ENCODE measurements around the gene CFAP77.

Gene CFAP77

DNA sequence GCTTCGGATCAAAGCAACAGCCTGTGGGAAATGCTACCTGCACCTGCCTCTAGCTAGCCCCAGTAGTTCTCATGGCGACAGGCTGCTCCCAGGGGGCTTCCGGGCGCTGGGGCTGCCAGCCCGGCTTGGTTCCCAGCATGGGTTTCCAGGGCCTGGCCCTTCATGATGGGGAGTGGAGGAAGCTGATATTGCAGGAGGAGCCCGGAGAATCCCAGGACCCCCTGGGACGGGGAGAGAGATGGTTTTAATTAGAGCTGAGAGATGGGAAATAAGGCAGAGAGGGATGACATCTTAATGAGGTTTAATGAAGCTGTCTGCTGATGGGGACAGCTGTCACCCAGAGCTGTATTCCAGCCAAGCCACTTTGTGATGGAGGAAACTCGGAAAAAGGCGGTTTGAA lies 78.6 kb downstream of the CFAP77 start:
- no peak for DNase-seq (ENCODE audit: low read depth)

DNA sequence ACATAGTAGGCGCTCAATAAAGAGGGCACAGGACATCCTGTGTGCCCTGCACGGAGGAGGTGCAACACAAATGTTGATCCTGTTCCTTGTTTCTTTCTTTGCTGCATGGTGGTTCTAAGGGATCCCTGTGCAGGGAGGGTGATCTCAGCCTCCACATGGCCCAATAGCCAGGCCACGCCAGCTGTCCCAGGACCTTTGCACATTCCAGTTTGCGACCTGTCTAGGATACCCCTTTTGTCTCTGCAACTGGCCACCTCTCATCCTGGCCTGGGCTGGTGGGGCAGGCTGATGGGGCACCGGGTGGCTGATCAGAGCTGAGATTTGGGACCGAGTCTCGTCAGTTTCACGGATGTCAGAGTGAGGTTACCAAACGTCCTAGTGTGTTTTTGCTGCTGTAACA lies 79.5 kb downstream of the CFAP77 start:
- DNase-seq (ENCODE audit: low read depth) = no peak

DNA sequence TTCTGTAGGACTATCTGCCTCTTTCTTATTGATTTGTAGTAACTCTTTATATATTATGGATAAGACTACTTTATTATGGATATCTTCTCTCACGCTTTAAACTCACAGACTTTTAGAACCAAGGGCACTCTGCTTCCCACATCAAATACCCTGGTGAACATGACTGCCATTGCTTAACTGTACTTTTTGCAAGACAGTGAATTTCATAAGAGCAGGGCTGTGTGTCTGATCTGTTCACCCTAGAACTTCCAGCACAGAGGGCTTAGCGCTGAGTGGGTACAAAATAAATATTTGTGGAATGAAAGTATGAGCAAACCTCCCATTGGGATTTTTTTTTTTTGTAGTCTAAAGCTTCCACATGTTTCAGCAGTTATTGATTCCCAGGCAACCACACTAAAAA lies 84.8 kb downstream of the CFAP77 start:
- DNase-seq (ENCODE audit: low read depth) = no peak

DNA sequence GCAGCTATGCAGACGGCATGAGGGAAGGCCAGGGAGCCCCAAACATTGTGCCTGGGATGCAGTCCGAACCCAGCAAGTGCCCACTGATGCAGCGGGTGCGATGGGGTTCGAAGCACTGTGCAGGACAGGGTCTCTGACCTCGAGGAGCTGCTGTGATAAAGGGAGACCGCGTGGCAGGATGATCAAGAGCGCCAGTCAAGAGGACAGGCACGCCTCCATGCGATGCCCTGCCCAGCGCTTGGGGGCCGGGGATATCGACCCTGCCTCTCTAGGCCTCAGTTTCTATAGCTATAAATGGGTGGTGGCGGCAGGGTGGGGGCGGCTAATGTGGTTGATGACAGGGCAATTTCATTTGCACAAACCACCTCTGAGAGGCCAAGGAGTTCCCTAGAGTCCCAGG lies 87.7 kb downstream of the CFAP77 start:
- DNase-seq (ENCODE audit: low read depth) = no peak

DNA sequence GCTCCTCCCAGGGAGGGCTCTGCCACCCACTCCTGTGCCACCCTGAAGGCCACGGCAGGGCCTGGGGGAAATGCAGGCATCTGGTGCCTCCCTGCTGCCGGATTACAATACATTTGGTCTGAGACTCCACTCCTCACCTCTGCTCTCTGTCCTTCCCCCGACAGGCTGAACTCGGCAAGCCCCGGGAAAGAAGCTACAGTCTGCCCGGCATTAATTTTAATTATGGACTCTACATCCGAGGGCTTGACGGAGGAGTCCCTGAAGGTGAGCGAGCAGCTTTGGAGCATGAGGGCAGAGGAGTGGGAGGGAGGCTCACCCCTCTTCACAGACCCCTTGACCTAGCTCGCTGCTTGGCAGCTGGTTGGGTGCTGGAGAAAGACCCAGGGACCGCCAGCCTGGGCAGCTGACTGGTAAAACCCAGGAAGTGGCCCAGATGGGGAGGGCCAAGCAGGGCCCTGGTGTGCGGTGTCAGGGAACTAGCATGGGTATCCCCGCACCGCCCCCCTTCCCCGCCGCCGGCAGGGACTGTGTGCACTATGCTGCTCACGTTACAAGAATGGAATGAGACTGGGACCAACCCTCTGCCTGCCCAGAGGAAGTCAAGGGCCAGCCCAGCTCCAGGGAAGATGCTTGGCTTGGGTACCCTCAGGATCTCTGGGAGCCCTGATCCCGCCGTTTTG lies 88.7 kb downstream of the CFAP77 start:
- no peak for DNase-seq (ENCODE audit: low read depth)

DNA sequence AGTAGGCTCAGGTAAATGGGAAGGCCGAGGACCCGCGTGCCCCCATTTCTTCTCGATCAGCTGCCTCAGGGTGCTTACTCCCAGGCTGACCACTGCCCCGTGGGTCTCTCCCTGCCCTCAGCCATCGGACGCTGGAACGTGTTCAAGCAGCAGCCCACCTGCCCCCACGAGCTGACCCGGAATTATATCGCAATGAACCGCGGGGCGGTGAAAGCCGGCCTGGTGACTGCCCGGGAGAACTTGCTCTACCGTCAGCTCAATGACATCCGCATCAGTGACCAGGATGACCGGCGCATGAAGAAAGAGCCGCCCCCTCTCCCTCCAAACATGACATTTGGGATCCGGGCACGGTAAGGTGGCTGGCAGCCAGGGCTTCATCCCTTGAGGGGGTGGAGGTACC lies 89.2 kb downstream of the CFAP77 start:
- DNase-seq (ENCODE audit: low read depth) = no peak

DNA sequence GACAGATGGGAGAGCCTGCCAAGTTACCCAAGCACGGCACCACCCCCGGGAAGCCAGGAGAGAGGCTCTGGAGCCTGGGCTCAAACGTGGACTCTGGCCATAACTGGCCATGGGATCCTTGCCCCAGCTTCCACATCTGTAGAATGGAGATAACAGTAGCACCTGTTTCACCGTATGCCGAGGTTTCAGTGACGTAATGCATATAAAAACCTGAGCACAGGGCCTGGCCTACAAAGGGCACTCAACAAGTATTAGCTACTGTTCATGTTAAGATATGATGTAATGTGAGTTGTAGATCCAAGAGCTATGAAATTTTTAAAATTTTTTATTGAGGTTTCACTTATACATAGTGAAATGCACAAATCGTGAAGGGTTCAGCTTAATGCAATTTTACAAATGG lies 90.2 kb downstream of the CFAP77 start:
- no peak for DNase-seq (ENCODE audit: low read depth)

DNA sequence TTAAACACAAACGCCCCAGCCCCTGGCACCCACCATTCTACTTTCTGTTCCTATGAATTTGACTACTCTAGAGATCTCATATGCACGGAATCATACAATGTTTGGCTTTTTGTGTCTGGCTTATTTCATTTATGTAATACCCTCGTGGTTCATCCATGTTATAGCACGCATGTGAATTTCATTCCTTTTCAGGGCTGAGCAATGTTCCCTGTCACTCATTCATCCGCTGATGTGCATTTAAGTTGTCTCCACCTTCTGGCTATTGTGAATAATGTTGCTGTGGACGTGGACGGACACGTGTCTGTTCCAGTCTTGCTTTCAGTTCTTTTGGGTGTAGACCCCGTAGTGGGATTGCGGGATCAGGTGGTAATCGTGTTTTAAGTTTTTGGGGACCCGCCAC lies 92.5 kb downstream of the CFAP77 start:
- DNase-seq (ENCODE audit: low read depth) = no peak

DNA sequence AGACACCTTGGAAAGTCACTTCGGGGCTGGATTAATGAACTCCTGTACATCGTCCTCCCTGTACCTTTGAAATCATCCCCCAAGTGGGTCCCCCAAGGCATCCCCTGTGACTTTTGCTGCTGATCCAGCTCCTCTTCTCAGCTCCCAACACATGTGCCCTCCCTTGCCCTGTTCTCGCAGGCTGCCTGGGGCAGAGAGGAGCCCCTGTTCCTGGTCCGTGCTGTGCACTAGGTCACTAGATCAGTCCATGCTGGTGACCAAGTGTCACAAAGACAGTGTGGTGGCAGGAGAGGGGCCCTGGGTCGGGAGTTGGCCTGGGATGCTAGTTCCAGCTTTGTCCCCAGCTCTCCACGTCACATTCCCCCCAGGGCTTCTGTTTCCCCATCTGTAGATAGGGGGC lies 93.1 kb downstream of the CFAP77 start:
- no peak for DNase-seq (ENCODE audit: low read depth)

DNA sequence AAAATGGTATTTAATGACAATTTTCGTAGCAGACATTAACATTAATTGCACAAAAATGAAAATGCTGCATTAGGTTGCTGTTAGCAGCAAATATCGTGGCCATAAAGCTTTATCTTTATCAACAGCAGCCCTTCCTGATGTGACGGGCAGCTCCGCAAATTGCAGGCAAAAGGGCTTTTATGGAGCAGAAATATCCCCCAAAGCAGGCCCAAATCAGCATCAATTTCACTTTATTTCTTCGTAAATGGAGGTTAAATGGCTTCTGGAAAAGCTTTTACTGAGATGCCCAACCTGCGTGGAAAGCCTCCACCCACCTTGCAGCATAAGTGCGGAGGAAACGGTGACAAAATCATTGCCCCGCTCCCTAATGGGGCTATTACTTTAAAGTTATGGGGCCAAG lies 94.5 kb downstream of the CFAP77 start:
- DNase-seq (ENCODE audit: low read depth) = no peak

DNA sequence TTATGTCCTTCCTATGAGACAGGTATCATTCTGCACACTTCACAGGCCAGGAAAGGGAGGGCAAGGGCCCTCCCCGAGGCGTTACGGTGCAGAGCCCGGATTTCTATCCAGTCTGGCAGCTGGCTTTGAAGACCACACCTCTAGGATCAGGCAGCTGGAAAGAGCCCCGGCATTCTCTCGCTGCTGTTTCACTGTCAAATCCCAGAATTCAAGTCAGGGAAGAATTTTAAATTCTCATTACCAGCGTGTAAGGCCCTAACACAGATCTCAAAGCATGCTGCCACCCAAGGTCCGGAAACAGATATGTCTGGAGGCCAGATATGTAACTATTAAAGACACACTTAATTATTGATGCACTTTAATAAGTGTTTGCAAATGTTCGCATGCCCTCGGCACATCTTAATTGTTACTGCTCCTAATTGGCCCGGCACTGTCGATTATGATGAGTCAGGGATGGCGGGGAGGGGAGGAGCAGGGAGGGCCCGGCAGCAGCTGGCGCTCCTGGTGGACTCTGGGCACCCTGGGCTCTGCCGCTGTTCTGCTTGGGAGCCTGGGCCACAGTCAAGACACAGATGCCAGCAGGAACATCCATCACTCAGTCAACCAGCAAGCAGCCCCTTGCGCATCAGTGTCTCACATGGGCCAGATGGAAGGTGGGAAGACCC lies 96.1 kb downstream of the CFAP77 start:
- no peak for DNase-seq (ENCODE audit: low read depth)

DNA sequence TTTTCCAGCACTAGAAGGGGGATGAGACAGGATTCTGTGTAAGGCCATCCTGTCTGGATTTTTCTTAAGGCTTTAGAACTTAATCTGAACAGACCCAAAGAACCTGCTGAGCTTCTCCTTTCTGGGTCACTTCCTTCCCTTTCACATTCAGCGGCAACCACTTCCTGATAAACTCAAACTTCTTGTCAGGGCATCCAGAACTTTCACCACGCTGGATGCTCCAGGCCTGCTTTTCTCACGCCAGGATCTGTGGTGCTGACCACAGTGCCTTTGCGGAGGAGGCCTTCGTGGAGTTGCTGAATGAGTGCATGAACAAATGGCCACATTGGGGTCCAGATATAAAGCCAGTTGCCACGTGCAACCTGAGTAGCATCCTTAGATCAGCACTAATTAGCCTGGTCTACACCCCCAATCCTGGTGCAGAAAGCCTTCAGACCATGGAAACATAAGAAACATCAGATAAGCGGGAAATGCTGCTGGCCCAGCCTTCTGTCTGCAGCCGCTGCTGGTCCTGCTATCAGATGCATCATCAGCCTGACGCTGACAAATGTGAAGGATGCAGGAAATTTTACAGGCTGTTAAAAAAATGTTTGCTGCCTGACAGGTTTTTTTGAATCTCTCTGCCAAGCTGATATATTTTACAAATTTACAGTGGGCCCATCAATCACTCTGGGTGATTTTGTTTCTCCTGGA lies 97.1 kb downstream of the CFAP77 start:
- no peak for DNase-seq (ENCODE audit: low read depth)

DNA sequence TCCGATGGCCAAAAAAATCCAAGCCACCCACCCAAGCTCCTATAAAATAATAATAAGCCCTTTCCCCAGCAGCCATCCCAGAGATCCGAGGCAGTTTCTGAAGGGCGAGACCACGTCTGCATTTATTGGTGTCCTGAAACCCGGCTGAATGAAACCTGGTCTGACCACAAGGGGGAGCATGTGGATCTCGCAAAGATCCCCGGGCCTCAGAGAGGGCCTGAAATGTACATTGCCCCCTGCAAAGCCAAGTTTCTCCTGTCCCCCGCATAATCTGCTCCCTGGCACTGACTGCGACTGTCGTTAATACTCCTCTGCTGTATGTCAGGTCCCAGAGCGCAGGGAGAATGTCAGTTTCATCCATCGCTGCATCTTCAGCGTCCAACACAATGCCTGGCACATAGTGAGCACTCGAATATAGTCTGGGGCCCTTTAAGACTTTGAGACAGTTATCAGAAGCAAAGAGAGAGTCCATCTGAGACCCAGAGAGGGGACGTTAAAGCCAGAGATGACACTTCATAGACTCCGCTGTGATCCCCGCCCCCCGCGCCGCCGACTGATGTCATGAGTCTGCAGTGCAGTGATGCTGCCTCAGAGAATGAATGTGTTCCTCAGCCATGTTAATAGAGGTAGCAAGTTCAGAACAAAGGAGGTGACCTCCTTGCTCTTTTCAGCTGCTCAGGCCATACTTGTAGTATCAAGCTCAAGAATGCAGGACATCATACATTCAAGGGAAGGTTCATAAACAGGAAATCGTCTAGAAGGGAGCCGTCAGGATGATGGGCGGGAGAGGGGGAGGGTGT lies 97.9 kb downstream of the CFAP77 start:
- DNase-seq (ENCODE audit: low read depth) = peak; percentile 45

DNA sequence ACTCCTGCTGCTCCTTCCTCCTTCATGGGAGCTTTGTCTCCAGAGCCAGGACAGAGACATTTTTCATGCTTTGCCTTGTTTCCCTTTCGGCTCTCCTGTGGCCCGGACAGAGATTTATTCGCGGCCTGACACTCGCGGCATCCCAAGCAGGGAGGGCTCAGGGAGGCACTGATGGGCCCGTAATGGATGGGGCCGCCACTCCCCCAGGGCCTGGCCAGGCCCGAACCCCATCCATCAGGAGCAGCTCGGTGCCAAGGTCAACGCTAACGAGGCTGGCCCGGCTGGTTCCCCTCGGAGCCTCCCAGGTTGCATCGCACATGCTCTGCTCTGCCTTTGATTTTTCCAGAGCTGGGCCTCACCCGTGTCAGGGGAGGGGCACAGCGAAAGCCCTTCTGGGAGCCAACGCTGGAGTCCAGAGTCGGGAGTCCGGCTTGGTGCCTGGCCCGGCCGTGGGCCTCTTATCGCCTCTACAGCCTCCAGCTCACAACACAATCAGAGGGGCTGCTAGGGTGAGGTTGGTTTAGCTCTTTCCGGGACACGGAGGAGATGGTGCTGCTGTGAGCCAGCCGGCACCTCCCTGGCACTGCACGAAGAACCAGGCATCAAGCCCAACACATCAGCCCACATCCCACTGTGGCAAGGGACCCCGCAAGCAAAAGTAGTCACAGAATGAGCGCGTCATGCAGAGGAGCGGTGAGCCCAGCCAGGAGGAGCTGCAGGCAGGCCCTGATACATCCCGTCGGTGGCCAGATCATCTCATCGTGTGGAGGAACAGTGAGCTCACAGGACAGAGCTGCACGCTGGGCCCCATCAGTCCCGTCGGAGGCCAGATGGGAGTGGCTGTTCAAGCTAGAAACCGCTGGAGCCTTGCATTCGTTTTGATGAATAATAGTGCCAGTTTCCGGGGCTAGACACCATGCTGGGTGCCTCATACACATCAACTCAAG lies 100.2 kb downstream of the CFAP77 start:
- DNase-seq (ENCODE audit: low read depth) = no peak

DNA sequence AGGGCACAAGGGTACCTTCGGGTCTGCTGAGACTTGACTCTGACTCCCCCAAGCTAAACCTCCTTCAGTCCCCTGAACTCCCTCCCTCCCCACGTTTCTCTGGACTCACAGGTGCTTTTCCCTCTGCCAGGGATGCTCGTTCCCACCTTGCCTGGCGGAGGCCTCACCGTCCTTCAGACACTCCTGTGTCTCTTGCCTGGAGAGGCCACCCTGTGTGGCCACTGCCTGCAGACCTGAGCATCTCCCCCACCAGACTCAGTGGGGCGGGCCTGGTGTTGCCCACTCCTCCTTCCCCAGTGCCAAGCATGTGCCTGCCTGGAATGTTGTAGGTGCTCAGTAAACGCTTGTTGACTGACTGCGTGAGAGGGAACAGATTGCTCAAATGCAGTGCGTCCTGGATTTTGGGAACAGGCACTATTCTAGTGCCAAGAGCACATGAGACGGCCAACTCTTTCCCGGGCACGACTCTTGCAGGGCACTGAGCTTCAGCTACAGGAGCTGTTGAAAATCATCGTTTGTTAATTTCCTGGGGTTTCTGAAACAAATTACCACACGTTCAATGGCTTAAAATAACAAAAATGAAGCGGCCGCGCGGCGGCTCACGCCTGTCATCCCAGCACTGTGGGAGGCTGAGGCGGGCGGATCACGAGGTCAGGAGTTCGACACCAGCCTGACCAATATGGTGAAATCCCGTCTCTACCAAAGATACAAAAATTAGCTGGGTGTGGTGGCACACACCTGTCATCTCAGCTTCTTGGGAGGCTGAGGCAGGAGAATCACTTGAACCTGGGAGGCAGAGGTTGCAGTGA lies 101.4 kb downstream of the CFAP77 start:
- DNase-seq (ENCODE audit: low read depth) = no peak

DNA sequence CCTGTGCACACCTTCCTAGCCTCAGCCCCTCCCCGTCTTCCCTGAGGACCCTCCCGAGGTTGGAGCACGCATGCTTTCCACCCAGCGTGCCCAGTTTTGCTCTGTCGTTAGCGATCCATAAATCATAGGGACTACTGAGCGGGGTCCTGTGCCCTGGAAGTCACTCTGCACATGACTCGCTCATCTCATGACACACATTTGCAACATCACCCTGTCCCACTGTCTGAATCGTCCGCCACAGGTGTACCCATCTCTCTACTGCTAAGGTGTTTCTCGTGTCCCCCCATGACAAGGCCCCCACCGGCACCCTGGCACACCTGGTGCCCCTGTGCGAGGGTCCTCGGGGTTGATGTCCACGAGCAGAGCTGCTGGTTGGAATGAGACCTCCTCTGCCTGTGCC lies 103.4 kb downstream of the CFAP77 start:
- DNase-seq (ENCODE audit: low read depth) = no peak

DNA sequence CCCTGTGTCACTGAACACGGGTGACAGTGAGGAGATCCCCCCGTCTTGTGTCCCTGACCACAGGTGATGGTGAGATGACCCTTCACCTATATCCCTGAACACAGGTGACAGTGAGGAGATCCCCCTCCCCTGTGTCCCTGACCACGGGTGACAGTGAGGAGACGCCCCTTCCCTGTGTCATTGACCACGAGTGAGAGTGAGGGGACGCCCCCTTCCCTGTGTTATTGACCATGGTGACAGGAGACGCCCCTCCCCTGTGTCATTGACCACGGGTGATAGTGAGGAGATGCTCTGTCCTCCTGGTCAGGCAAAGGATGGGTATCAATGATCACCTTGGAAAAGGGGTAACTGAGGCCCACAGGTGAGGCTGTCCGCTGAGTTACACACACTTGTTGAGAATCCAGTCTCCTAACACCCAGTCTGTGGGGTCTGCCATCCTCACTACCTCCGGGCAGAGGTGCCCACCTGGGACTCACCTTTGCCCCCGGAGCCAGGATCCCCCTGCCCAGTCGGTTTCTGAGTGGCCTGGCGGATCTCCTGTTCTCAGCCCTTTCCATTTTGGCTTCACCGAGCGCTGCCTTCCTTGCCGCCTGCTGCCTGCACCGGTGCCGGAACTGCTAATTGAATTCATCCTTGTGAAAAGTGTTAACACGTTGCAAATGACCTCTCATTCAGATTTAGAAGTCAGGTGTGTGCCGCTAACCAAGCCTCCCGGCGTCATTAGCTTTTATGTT lies 104.2 kb downstream of the CFAP77 start:
- no peak for DNase-seq (ENCODE audit: low read depth)

DNA sequence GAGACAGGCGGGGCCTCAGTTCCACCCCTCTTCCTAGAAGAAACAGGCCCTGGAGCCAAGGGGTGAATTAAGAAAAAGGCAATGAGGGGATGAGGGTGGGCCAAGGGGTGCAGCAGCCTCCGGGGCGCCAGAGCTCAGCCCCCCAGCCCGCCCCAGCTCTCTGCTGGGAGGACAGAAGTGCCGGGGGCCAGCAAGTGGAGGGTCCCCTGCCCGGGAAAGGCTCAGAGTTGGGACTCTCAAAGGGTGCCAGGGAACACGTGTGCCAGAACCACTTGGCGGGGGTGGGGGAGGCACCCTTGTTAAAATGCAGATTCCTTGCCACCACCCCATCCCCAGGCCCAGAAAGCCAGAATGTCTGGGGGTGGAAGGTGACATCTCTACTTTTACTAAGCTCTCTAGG lies 104.8 kb downstream of the CFAP77 start:
- no peak for DNase-seq (ENCODE audit: low read depth)

DNA sequence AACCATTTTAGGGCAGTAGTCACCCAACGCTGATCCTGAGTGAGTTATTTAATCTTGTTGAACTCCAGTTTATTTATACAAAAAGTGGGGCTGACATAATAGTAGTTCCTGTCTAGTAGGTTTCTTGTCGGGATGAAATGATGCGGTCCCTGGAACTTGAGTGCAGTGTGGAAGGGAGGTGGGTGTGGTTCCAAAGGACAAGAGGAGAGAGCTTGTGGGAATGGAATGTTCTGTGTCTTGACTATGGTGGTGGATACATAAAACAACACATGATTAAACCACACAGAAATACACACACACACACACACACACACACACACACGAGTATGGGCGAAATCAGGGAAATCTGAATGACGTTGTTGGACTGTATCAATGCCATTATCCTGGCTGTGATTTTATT lies 106.3 kb downstream of the CFAP77 start:
- DNase-seq (ENCODE audit: low read depth) = no peak

DNA sequence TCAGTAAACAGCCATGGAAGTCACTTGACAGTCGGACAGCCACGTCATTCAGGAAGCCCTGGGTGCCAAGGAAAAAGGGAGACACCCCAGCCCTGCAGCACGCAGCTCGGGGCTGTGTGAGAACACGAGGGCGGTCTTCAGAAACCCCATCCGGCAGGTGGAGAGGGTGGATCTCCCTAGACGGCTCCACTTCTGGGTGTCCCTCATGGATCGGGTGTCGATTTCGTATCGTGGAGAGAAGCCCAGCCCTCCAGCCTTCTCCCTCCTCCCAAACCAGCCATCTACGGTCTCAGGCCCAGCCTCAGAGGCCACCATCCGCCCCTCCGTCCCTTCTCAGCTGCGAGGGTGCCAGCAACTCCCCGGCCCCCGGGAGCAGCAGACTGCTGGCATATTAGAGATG lies 106.9 kb downstream of the CFAP77 start:
- DNase-seq (ENCODE audit: low read depth) = no peak
